Neural crest cell (in vitro differentiated cells): ENCODE data around the gene CAV3. TPM values are rescaled to one million over a fixed set of nuclear protein-coding genes. Genes with fewer than 3 reads are reported as not detected.

Source experiments
- DNase-seq: peaks from one replicate; pipeline ENCODE4 v3.0.0; 2021; ENCODE audit warnings: low read depth, mixed read lengths, low spot score
- H3K27ac Mint-ChIP-seq: one replicate; pipeline ENCODE4 v1.8.0; 2021; ENCODE audit warnings: mild to moderate bottlenecking, mixed read lengths; ENCODE audit not compliant: unreplicated experiment
- H3K27me3 Mint-ChIP-seq: 2 replicates; pipeline ENCODE4 v1.8.0; 2021; ENCODE audit warnings: low read depth, mild to moderate bottlenecking, mixed read lengths
- H3K36me3 Mint-ChIP-seq: 2 replicates; pipeline ENCODE4 v1.8.0; 2021; ENCODE audit warnings: low read depth, mild to moderate bottlenecking, mixed read lengths
- H3K4me1 Mint-ChIP-seq: 2 replicates; pipeline ENCODE4 v1.8.0; 2021; ENCODE audit warnings: mixed read lengths
- H3K4me3 Mint-ChIP-seq: one replicate; pipeline ENCODE4 v1.8.0; 2021; ENCODE audit warnings: mild to moderate bottlenecking, mixed read lengths
- H3K9me3 Mint-ChIP-seq: 2 replicates; pipeline ENCODE4 v1.8.0; 2021; ENCODE audit warnings: mixed read lengths
- total RNA-seq: library from RNA; stranded (reverse); gene quantifications from 2 replicates; pipeline ENCODE4 v1.2.1, GENCODE V29; 2021
- TF ChIP-seq, protein P1 (sequence below): fragments of 200-600 bp; sonication (generic); conservative IDR thresholded peaks from 2 replicates; pipeline ENCODE4 v1.5.0; 2021; ENCODE audit warnings: antibody characterized with exemption, mild to moderate bottlenecking

Gene CAV3
- total RNA-seq, 1 donor from 2014 or later, result not detected

DNA sequence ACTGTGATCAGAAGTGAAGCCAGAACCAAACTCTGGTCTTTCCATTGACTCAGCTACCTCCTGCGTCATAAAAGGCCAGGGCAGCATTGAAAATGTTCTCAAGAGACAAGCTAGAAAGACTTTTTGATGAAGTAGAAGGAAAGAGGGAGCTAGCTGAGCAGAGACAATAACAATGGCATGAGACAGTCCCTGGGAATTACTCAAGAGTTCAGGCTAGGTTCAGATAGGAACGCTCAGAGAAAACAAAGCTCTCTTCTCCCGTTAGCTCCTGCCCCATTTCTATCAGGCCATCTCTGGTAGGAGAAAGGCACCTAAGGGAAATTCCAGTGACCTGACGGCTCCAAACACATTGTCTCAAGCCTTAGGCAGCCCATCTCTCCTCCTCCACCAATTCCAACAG lies 42.8 kb downstream of the CAV3 start:
- no peak overlapping the region for H3K27ac Mint-ChIP-seq
- no peaks in the 10 kb centered on the region for H3K9me3 Mint-ChIP-seq
- TF ChIP-seq, protein P1, sequence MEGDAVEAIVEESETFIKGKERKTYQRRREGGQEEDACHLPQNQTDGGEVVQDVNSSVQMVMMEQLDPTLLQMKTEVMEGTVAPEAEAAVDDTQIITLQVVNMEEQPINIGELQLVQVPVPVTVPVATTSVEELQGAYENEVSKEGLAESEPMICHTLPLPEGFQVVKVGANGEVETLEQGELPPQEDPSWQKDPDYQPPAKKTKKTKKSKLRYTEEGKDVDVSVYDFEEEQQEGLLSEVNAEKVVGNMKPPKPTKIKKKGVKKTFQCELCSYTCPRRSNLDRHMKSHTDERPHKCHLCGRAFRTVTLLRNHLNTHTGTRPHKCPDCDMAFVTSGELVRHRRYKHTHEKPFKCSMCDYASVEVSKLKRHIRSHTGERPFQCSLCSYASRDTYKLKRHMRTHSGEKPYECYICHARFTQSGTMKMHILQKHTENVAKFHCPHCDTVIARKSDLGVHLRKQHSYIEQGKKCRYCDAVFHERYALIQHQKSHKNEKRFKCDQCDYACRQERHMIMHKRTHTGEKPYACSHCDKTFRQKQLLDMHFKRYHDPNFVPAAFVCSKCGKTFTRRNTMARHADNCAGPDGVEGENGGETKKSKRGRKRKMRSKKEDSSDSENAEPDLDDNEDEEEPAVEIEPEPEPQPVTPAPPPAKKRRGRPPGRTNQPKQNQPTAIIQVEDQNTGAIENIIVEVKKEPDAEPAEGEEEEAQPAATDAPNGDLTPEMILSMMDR, result no peak
- DNase-seq, result no peak
- H3K27me3 Mint-ChIP-seq, result peaks cover under 1% of the 10 kb centered on the region
- H3K4me3 Mint-ChIP-seq, result no peak overlapping the region
- H3K4me1 Mint-ChIP-seq, result peaks cover 9% of the 10 kb centered on the region
- peaks cover 2% of the 10 kb centered on the region for H3K36me3 Mint-ChIP-seq

DNA sequence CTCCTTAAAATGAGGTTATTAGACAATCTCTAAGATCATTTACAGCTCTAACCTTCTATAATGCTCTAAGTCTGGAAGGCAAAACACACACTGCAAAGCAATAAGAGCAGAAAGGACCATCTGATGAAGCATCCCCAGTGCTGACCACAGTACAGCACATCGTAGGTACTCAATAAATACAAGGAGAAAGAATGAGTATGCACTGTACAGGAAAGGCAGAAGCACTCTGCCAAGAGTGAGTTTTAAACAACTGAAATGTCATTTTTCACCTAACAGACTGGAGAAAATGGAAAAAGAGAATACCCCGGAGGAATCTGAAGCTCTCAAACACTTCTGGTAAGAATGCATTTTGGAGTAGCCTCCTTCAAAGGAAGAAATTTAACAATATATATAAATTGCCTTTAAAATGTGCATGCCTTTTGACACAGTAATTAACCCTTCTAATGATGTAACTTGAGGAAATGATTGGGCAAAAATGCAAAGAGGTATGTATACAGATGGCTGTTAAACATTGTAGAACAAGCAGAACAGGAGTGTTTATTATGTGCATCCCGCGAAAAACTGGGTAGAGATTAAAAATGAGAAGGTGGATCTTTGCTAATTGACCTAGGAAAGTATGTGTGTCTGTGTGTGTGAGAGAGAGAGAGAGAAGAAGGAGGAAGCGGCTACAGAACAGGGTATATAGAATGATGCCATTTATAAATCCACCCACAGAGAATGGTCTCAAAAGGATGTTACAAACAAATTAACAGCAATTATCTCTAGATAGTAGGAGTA lies 43.8 kb downstream of the CAV3 start:
- no peak overlapping the region for H3K27ac Mint-ChIP-seq
- no peak for DNase-seq
- H3K36me3 Mint-ChIP-seq, result no peaks in the 10 kb centered on the region
- H3K27me3 Mint-ChIP-seq, result no peaks in the 10 kb centered on the region
- no peak overlapping the region for H3K4me3 Mint-ChIP-seq
- no peaks in the 10 kb centered on the region for H3K9me3 Mint-ChIP-seq
- TF ChIP-seq, protein P1, result no peak
- peaks cover 9% of the 10 kb centered on the region for H3K4me1 Mint-ChIP-seq

GRCh38 chr3:8777978-8778267 lies 44.3 kb downstream of the CAV3 start:
- Mint-ChIP-seq H3K27me3 (no peaks in the 10 kb centered on the region), H3K9me3 (no peaks in the 10 kb centered on the region), H3K36me3 (no peaks in the 10 kb centered on the region), H3K4me3 (no peak overlapping the region), H3K4me1 (peaks cover 9% of the 10 kb centered on the region), H3K27ac (no peak overlapping the region)
- no peak for DNase-seq
- TF ChIP-seq, protein P1, result no peak

DNA sequence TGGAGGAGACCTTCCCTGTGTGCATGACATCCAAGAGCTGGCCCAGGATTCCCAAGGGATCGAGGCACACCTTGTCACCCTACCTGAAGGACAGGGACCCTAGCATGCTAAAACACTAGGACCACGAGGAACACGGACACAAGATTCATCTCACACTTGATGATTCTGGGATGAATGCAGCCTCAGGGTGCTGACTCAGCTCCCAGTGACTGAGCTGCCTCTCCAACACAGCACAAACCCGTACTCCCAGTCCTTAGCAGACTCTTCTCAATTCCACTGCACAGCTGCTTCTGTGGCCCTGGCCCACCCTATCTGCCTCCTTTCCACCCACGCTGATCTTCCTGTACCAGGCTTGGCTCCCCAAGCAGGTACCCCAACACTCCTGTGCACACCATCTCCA lies 44.9 kb downstream of the CAV3 start:
- no peaks in the 10 kb centered on the region for H3K36me3 Mint-ChIP-seq
- H3K4me3 Mint-ChIP-seq, result no peak overlapping the region
- H3K27ac Mint-ChIP-seq, result no peak overlapping the region
- H3K9me3 Mint-ChIP-seq, result no peaks in the 10 kb centered on the region
- no peaks in the 10 kb centered on the region for H3K27me3 Mint-ChIP-seq
- DNase-seq, result no peak
- TF ChIP-seq, protein P1, result no peak
- peaks cover 9% of the 10 kb centered on the region for H3K4me1 Mint-ChIP-seq

GRCh38 chr3:8780279-8780678 lies 46.7 kb downstream of the CAV3 start:
- DNase-seq, result no peak
- Mint-ChIP-seq H3K4me3 (no peak overlapping the region), H3K4me1 (peaks cover 9% of the 10 kb centered on the region), H3K36me3 (no peaks in the 10 kb centered on the region), H3K9me3 (no peaks in the 10 kb centered on the region), H3K27me3 (no peaks in the 10 kb centered on the region), H3K27ac (no peak overlapping the region)
- TF ChIP-seq, protein P1, result no peak
